HUES48 (cell line): Measurements from ENCODE around the gene PLXND1.
"Not testable (repeated sequence)": the region's sequence is repeated elsewhere in the genome, so short reads cannot be mapped to it uniquely, and the experiment has no call there.

ENCODE experiments used
- H3K27ac ChIP-seq: one replicate; pipeline ENCODE4 v1.7.0; 2013; ENCODE audit warnings: low read depth, low read length, inconsistent platforms
- H3K27me3 ChIP-seq: 2 replicates; pipeline ENCODE4 v1.6.1; 2013; ENCODE audit warnings: mild to moderate bottlenecking, low read length; ENCODE audit not compliant: control insufficient read depth, insufficient read depth
- H3K36me3 ChIP-seq: 2 replicates; pipeline ENCODE4 v1.6.1; 2013; ENCODE audit warnings: low read length; ENCODE audit not compliant: control insufficient read depth, insufficient read depth
- H3K4me1 ChIP-seq: 2 replicates; pipeline ENCODE4 v1.6.1; 2013; ENCODE audit warnings: mild to moderate bottlenecking, low read length; ENCODE audit not compliant: control insufficient read depth, insufficient read depth
- H3K4me3 ChIP-seq: 2 replicates; pipeline ENCODE4 v1.5.1; 2013; ENCODE audit warnings: mild to moderate bottlenecking, low read depth, low read length
- H3K9ac ChIP-seq: 2 replicates; pipeline ENCODE4 v1.6.1; 2013; ENCODE audit warnings: mild to moderate bottlenecking, low read depth, low read length, moderate library complexity
- H3K9me3 ChIP-seq: 2 replicates; pipeline ENCODE4 v1.6.1; 2013; ENCODE audit warnings: low read length; ENCODE audit not compliant: control insufficient read depth, insufficient read depth

The PLXND1 gene

DNA sequence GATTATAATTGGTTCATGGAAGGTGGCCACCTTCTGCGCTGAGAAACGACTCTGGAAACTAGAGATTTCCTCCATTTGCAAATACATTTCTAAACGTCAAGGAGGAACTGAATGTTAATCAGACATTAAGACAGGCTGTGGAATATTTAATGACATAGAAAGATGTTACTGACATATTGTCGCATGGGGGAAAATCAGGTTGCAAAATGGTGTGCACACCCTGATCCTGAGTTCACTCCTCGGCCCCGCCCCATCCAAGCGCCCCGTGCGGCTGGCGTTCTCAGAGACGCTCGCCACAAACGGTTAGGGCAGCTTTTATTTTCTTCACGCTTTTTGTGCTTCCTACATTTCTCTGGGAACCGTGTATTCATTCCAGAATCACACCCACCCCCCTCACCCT, 52.8 kb downstream of the PLXND1 start:
- H3K9me3 ChIP-seq, result no peaks in the 10 kb centered on the region
- H3K27ac ChIP-seq, result no peak overlapping the region
- H3K4me1 ChIP-seq, result no peaks in the 10 kb centered on the region
- H3K36me3 ChIP-seq, result peaks cover 6% of the 10 kb centered on the region; the same call in 1 of the 2 replicates
- H3K4me3 ChIP-seq, result no peak overlapping the region
- H3K27me3 ChIP-seq, result no peaks in the 10 kb centered on the region
- no peak overlapping the region for H3K9ac ChIP-seq

DNA sequence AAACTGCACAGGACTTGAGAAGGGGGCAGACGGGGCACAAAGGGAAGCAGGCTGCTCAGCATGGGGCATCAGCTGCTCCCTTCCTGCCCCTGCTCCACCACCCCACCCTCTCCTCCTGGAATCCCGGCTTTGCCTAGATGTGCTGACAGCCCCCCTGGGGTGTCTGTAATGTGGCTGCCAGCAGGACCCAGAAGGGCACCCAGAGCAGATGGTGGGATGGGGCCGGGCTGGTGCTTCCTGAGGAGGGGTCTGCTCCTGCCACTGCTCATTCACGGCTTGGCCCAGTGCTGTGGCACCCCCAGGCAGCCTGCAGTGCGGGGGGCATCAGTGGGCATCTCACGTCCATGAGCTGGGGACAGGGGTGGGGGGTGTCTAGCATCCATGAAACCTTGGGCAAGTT, 53.3 kb downstream of the PLXND1 start:
- Histone ChIP-seq H3K4me1 (no peaks in the 10 kb centered on the region), H3K36me3 (peaks cover 5% of the 10 kb centered on the region; the same call in 1 of the 2 replicates), H3K9me3 (no peaks in the 10 kb centered on the region), H3K4me3 (no peak overlapping the region), H3K27ac (no peak overlapping the region), H3K27me3 (no peaks in the 10 kb centered on the region), H3K9ac (no peak overlapping the region)

DNA sequence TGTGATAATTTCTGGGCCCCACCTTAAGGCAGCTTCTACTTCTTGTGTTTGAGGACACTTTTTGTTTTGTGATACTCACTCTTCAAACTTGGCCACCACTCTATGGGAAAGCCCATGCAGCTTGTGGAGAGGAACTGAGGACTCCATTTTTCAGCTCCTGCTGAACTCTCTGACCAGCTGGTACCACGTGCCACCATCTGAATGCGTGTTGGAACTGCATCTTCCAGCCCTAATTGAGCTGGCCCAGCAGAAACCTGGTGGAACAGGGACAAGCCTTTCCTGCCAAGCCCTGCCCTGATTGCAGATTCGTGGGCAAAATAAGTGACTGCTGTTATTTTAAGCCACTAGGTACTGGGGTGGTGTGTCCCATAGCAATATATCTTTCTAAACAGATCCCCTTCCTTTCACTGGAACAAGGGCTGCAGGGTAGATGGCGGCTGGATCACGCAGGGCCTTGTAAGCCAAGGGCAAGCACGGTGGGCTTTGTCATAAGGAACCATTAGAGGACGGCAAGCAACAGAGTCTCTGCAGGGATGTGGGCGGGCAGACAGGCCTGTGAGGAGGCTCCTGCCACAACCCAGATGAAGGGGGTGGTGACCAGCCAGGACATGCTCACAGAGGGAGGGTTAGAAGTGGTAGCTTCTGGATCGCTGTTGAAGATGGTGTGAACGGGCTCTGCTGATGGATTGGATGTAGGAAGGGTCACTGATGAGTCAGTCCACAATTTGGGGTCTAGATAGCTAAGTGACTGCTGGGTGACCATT, 54.0 kb downstream of the PLXND1 start:
- Histone ChIP-seq H3K27me3 (no peaks in the 10 kb centered on the region), H3K27ac (no peak overlapping the region), H3K4me3 (no peak overlapping the region), H3K4me1 (no peaks in the 10 kb centered on the region), H3K36me3 (no peaks in the 10 kb centered on the region), H3K9me3 (no peaks in the 10 kb centered on the region), H3K9ac (no peak overlapping the region)

DNA sequence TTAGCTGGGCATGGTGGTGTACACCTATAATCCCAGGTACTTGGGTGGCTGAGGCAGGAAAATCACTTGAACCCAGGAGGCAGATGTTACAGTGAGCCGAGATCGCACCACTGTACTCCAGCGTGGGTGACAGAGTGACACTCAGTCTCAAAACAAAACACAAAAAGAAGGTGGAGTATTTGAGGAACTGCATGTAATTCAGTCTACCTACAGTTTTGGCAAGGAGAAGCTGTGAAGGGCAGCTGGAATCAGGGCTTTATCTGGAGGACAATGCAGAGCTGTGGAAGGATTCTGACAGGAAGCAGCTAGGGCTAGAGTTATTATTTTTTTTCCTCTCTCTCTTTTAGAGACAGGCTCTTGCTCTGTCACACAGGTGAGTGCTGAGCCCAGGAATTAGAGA, 56.7 kb downstream of the PLXND1 start:
- Histone ChIP-seq H3K9ac (no peak overlapping the region), H3K27me3 (no peaks in the 10 kb centered on the region), H3K36me3 (no peaks in the 10 kb centered on the region), H3K9me3 (no peaks in the 10 kb centered on the region), H3K27ac (no peak overlapping the region), H3K4me3 (no peak overlapping the region), H3K4me1 (no peaks in the 10 kb centered on the region)

DNA sequence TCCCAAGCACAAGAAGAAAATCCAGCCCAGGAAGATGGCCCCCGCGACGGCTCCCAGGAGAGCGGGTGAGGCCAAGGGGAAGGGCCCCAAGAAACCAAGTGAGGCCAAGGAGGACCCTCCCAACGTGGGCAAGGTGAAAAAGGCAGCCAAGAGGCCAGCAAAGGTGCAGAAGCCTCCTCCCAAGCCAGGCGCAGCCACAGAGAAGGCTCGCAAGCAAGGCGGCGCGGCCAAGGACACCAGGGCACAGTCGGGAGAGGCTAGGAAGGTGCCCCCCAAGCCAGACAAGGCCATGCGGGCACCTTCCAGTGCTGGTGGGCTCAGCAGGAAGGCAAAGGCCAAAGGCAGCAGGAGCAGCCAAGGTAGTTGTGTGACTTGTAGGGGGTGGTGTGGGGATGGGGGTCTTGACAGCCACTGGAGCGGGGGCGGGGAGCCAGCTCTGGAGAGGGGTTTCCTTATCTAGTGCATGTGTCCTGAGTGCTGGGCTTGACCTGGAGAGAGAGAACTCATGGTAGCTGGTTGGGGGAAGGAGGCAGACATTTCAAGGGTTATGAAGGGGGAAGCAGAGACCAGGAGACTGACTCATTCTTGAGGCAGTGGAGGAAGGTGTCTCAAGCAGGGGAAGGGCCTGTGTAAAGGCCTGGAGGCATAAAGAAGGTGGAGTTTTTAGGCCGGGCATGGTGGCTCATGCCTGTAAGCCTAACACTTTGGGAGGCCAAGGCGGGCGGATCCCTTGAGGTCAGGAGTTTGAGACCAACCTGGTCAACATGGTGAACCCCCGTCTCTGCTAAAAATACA, 57.3 kb downstream of the PLXND1 start:
- Histone ChIP-seq H3K27me3 (no peaks in the 10 kb centered on the region), H3K4me1 (no peaks in the 10 kb centered on the region), H3K9ac (no peak overlapping the region), H3K27ac (no peak overlapping the region), H3K36me3 (no peaks in the 10 kb centered on the region), H3K4me3 (no peak overlapping the region), H3K9me3 (no peaks in the 10 kb centered on the region)

DNA sequence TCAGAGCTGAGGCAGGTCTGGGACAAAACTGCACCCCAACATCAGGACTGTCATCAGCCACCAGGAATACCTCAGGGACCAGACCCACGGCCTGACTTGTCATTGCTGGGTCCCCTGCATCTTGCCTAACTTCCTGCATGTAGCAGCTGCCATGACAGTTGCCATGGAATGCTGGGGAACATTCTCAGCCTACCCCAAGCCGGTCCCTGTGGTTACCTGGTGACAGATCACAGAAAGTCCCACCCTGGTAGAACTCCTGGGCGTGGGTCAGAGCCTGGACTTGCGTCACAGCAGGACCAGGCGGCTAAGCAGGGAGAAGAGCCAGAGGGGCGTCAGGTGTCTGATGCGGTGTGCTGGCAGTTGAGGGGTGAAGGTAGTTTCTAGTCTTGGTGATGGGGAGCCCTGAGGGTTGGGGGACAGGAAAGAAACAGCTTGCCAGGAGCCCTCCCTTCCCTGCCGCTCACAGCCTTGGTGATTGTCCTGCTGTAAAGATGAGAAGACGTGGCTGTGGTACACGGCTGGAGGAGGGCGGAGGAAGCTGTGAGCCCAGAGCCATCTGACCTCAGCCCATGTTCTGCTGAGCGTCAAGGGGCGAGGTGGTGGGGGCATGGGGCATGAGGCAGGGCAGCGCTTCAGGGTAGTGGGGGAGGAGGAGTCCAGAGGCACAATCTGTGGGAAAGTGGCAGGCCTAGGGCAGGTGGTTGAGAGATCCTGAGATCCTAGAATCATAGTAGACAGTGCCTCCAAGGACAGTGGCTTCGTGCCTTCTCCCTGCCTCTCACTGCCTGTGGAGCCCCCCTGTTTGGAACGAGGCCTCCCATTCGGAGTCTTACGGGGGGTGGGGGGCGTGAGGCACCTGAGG, 58.1 kb downstream of the PLXND1 start:
- no peak overlapping the region for H3K4me3 ChIP-seq
- peaks cover 5% of the 10 kb centered on the region; the same call in 1 of the 2 replicates for H3K4me1 ChIP-seq
- no peaks in the 10 kb centered on the region for H3K27me3 ChIP-seq
- H3K9me3 ChIP-seq, result no peaks in the 10 kb centered on the region
- no peaks in the 10 kb centered on the region for H3K36me3 ChIP-seq
- H3K27ac ChIP-seq, result no peak overlapping the region
- H3K9ac ChIP-seq, result no peak overlapping the region

DNA sequence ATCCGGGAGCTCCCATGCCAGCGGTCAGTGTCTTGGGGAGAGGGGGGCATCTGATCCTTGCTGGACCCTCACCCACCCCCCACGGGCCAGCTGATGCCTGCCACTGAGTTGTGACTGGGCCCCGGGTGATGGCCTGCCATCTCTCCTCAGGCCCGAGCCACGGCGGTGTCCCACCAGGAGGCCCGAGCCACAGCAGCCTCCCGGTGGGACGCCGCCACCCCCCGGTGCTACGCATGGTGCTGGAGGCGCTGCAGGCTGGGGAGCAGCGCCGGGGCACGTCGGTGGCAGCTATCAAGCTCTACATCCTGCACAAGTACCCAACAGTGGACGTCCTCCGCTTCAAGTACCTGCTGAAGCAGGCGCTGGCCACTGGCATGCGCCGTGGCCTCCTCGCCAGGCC, 59.2 kb downstream of the PLXND1 start:
- Histone ChIP-seq H3K4me1 (peaks cover 6% of the 10 kb centered on the region; the same call in 1 of the 2 replicates), H3K4me3 (no peak overlapping the region), H3K9ac (no peak overlapping the region), H3K36me3 (no peaks in the 10 kb centered on the region), H3K27me3 (no peaks in the 10 kb centered on the region), H3K9me3 (no peaks in the 10 kb centered on the region), H3K27ac (no peak overlapping the region)

DNA sequence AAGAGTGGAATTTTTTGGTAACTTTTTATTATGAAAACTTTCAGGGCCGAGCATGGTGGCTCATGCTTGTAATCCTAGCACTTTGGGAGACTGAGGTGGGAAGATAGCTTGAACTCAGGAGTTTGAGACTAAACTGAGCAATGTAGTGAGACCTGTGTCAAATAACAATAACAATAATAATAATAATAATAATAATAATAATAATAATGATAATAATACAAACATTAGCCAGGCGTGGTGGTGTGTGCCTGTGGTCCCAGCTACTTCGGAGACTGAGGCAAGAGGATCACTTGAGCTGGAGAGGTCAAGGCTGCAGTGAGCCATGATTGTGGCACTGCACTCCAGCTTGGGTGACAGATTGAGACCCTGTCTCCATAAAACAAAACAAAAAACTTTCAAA, 60.5 kb downstream of the PLXND1 start:
- H3K27me3 ChIP-seq, H3K4me1 ChIP-seq, H3K9me3 ChIP-seq, H3K36me3 ChIP-seq, H3K9ac ChIP-seq, H3K27ac ChIP-seq, H3K4me3 ChIP-seq: not testable (repeated sequence)

DNA sequence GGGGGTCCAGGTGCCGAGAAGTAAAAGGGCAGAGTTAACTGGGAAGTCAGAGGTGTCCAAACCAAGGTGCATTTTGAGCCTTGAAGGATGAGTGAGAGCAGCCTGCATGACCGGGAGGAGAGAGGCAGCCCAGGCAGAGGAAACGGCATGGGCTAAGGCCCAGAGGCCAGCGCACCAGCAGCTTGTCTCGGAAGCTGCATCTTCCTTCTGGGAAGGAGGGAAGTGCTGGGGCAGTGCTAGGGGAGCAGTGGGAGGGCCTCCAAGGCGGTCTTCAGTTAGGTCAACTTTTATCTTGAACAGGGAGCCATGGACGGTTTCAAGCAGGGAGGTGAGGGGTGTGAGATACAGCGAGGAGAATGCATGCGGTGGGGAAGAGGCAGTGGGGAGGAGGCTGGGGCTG, 62.5 kb downstream of the PLXND1 start:
- H3K36me3 ChIP-seq, result no peaks in the 10 kb centered on the region
- no peak overlapping the region for H3K9ac ChIP-seq
- H3K27me3 ChIP-seq, result no peaks in the 10 kb centered on the region
- no peaks in the 10 kb centered on the region for H3K9me3 ChIP-seq
- peaks cover 12% of the 10 kb centered on the region; the same call in 1 of the 2 replicates for H3K4me1 ChIP-seq
- no peak overlapping the region for H3K27ac ChIP-seq
- H3K4me3 ChIP-seq, result no peak overlapping the region

DNA sequence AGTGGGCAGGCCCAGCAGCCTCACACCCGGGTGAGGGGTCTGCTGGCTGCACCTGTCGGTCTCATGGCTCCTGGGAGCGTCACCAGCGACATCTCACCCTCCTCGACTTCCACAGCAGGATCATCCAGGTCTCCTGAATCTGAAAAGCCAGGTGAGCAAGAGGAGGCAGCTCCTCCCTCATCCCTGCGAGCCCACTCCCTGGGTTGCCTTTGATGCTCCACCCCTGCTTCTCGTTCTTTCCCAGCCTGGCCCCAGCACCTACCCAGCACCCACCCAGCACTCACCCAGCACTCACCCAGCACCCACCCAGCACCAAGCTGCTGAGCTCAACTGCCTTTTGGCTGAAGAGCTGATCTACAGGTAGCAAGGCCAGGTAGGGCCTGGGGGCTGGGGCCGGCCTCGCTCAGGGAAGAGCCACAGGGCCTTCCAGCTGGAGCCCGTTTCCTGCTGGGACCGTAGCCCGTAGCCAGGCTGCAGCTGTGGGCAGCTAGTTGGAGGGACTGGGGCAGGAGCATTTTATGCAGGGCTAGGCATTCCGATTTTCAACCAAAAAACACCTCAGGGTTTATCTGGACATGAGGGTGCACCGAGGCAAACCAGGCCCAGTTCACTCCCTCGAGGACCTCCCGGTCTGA, 63.2 kb downstream of the PLXND1 start, which contains the start of gene H1-8:
Gene H1-8, plus strand, starts transcription at position 20 of the 635 bp plus-strand sequence. Its CDS starts 44 bp downstream, at position 64.
- no peaks in the 10 kb centered on the region for H3K9me3 ChIP-seq
- H3K27me3 ChIP-seq, result no peaks in the 10 kb centered on the region
- H3K4me1 ChIP-seq, result peaks cover 14% of the 10 kb centered on the region; the same call in 1 of the 2 replicates
- H3K4me3 ChIP-seq, result no peak within 1 kb of the TSS
- H3K9ac ChIP-seq, result no peak within 1 kb of the TSS
- H3K27ac ChIP-seq, result no peak within 1 kb of the TSS
- H3K36me3 ChIP-seq, result no peaks in the 10 kb centered on the region
